HG02571 (cell line): ENCODE results near the gene ANXA9.

Experiments used
- ATAC-seq: cut with Tn5 transposase; IDR thresholded peaks from one replicate; pipeline ENCODE4 v1.9.1; 2021; ENCODE audit warnings: mild to moderate bottlenecking, moderate library complexity; ENCODE audit not compliant: unreplicated experiment

ANXA9 gene

GRCh38 chr1:151002051-151002450, 20.0 kb downstream of the ANXA9 start:
- no peak for ATAC-seq

GRCh38 chr1:151002611-151003010, 20.5 kb downstream of the ANXA9 start:
- no peak for ATAC-seq

- no peak for ATAC-seq
Observed at GRCh38 chr1:151003180-151003579, 21.1 kb downstream of the ANXA9 start.

- no peak for ATAC-seq
Observed at GRCh38 chr1:151005729-151006319, 23.7 kb downstream of the ANXA9 start.

GRCh38 chr1:151006327-151007052, 24.4 kb downstream of the ANXA9 start, which contains the start of gene MINDY1:
Gene MINDY1 (minus strand): TSS chr1:151006902. CDS start chr1:151002617, 4,285 bp downstream.
- ATAC-seq = no peak

GRCh38 chr1:151007853-151008243, 25.8 kb downstream of the ANXA9 start:
- no peak for ATAC-seq

GRCh38 chr1:151008244-151009205, 26.4 kb downstream of the ANXA9 start, which contains the start of gene PRUNE1:
Gene PRUNE1 (plus strand): TSS chr1:151008449. CDS start chr1:151008633, 184 bp downstream.
- peak; percentile 61 for ATAC-seq

GRCh38 chr1:151009206-151009587, 27.1 kb downstream of the ANXA9 start:
- no peak for ATAC-seq

- ATAC-seq = no peak
Observed at GRCh38 chr1:151009674-151010345, 27.7 kb downstream of the ANXA9 start.

- no peak for ATAC-seq
Observed at GRCh38 chr1:151010346-151010726, 28.2 kb downstream of the ANXA9 start.

- no peak for ATAC-seq
Observed at GRCh38 chr1:151011154-151011850, 29.2 kb downstream of the ANXA9 start.

- no peak for ATAC-seq
Observed at GRCh38 chr1:151012684-151013471, 30.8 kb downstream of the ANXA9 start.

- ATAC-seq = no peak
Observed at GRCh38 chr1:151013518-151013917, 31.4 kb downstream of the ANXA9 start.

- ATAC-seq = no peak
Observed at GRCh38 chr1:151024540-151025146, 42.6 kb downstream of the ANXA9 start.

GRCh38 chr1:151026460-151026859, 44.4 kb downstream of the ANXA9 start:
- ATAC-seq = no peak

- ATAC-seq = no peak
Observed at GRCh38 chr1:151032164-151032563, 50.1 kb downstream of the ANXA9 start.

- no peak for ATAC-seq
Observed at GRCh38 chr1:151035167-151035566, 53.1 kb downstream of the ANXA9 start.

- no peak for ATAC-seq
Observed at GRCh38 chr1:151036356-151036755, 54.3 kb downstream of the ANXA9 start, which contains the start of gene BNIPL. Gene BNIPL (plus strand): TSS chr1:151036586. CDS start chr1:151036726, 140 bp downstream.

GRCh38 chr1:151037032-151037431, 54.9 kb downstream of the ANXA9 start:
- ATAC-seq = no peak
